Neural crest cell (in vitro differentiated cells): ENCODE measurements around the gene CALCA. TPM values are rescaled to one million over a fixed set of nuclear protein-coding genes. Genes with fewer than 3 reads are reported as not detected.
A peak's percentile ranks its signal among the peaks of the same experiment; 100 is the strongest.

ENCODE experiments used
- DNase-seq: peaks from one replicate; pipeline ENCODE4 v3.0.0; 2021; ENCODE audit warnings: low read depth, mixed read lengths, low spot score
- H3K27ac Mint-ChIP-seq: one replicate; pipeline ENCODE4 v1.8.0; 2021; ENCODE audit warnings: mild to moderate bottlenecking, mixed read lengths; ENCODE audit not compliant: unreplicated experiment
- H3K27me3 Mint-ChIP-seq: 2 replicates; pipeline ENCODE4 v1.8.0; 2021; ENCODE audit warnings: low read depth, mild to moderate bottlenecking, mixed read lengths
- H3K36me3 Mint-ChIP-seq: 2 replicates; pipeline ENCODE4 v1.8.0; 2021; ENCODE audit warnings: low read depth, mild to moderate bottlenecking, mixed read lengths
- H3K4me1 Mint-ChIP-seq: 2 replicates; pipeline ENCODE4 v1.8.0; 2021; ENCODE audit warnings: mixed read lengths
- H3K4me3 Mint-ChIP-seq: one replicate; pipeline ENCODE4 v1.8.0; 2021; ENCODE audit warnings: mild to moderate bottlenecking, mixed read lengths
- H3K9me3 Mint-ChIP-seq: 2 replicates; pipeline ENCODE4 v1.8.0; 2021; ENCODE audit warnings: mixed read lengths
- total RNA-seq: library from RNA; stranded (reverse); gene quantifications from 2 replicates; pipeline ENCODE4 v1.2.1, GENCODE V29; 2021
- TF ChIP-seq, protein P1 (sequence below): fragments of 200-600 bp; sonication (generic); conservative IDR thresholded peaks from 2 replicates; pipeline ENCODE4 v1.5.0; 2021; ENCODE audit warnings: antibody characterized with exemption, mild to moderate bottlenecking

Gene CALCA
- total RNA-seq, 1 donor from 2014 or later, result not detected

DNA sequence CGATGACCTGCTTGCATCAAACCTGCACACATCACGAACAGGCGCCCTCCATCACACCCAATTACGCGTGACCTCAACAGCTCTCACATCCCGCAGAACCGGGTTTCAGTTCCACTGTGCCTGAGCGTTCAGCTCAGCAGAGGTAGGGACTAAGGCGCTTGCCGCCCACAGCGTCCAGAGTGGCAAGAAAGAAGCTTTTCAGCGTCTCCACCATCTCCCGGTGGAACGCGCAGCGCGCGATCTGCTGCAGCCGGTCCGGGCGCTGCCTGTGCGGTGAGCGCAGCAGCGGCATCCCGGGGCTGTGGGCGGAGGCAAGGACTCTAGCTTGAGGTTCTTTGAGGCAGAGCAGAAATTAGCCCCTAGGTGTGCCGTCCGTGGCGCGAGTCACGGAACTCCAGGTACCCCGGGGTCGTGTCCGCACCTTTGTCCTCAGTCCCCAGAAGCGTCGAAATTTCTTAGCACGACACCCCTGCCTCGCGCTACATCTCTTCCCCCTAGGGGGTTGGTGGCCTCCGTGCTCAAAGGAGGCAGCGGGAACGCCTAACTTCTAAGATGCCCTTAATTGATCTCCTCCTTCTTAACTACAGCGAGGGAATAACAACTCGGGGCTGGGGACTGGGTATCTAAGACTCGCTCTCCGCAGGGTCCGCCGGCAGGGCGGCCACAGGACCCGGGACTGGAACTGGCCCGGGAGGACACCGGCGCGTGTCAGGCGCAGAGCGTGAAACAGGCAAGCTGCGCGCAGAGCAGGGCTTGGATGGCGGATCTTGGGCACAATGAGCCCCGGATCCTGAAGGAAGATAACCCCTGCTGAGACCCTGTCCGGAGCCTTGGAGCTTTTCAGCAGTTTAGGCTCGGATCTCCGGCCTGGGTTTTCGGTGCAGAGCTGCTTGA is 1.7 kb upstream of the CALCA start:
- Mint-ChIP-seq H3K27me3 (peaks cover 95% of the 10 kb centered on the region), H3K27ac (no peak overlapping the region), H3K4me1 (peaks cover 30% of the 10 kb centered on the region), H3K36me3 (no peaks in the 10 kb centered on the region), H3K9me3 (no peaks in the 10 kb centered on the region), H3K4me3 (peak overlapping the region; percentile 76)
- DNase-seq, result peak; percentile 38
- TF ChIP-seq, protein P1, sequence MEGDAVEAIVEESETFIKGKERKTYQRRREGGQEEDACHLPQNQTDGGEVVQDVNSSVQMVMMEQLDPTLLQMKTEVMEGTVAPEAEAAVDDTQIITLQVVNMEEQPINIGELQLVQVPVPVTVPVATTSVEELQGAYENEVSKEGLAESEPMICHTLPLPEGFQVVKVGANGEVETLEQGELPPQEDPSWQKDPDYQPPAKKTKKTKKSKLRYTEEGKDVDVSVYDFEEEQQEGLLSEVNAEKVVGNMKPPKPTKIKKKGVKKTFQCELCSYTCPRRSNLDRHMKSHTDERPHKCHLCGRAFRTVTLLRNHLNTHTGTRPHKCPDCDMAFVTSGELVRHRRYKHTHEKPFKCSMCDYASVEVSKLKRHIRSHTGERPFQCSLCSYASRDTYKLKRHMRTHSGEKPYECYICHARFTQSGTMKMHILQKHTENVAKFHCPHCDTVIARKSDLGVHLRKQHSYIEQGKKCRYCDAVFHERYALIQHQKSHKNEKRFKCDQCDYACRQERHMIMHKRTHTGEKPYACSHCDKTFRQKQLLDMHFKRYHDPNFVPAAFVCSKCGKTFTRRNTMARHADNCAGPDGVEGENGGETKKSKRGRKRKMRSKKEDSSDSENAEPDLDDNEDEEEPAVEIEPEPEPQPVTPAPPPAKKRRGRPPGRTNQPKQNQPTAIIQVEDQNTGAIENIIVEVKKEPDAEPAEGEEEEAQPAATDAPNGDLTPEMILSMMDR, result no peak

DNA sequence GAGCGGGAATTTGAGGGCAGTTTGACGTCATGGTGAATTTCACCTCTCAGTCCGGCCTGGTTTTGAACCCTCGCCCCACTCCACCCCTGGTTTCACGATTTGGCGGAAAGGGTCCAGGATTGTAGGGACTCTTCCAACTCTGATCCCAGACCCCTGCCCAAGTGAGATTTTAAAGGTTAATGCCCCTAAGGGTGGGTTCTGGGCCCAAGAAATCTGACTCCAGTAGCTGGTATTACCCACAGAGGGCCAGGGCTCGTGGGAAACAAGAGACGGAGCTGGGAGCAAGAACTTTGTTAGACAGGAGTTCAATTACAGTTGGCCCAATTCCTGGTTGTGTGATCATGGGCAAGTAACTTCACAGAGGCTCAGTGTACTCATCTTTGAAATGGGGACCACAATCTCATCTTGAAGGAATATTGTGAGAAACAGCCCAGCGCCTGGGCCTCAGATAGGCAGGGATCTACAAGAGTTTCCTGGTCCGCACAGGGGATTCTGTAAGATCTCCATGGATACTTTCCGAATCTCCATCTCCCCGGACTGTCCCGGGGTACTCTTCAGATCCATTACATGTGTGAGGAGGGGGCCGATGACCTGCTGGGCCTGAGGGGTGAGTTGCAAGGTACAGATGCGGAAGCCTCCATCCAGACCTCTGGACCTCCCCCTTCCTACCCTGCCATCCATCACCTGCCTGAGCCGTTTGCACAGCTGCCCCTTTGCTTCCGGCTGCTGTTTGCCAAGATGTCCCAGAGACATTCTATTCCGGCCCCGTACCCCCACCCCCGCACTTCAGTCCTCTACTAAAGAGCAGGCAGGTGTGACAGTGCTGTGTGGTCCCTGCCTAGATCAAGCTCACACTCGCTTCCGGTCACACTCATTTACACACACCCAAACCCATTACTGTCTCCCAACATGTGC is 687 bp upstream of the CALCA start:
- Mint-ChIP-seq H3K4me1 (peaks cover 30% of the 10 kb centered on the region), H3K27ac (no peak overlapping the region), H3K36me3 (no peaks in the 10 kb centered on the region), H3K27me3 (peaks cover 97% of the 10 kb centered on the region), H3K4me3 (peak overlapping the region; percentile 76), H3K9me3 (no peaks in the 10 kb centered on the region)
- TF ChIP-seq, protein P1, result no peak
- DNase-seq, result no peak

DNA sequence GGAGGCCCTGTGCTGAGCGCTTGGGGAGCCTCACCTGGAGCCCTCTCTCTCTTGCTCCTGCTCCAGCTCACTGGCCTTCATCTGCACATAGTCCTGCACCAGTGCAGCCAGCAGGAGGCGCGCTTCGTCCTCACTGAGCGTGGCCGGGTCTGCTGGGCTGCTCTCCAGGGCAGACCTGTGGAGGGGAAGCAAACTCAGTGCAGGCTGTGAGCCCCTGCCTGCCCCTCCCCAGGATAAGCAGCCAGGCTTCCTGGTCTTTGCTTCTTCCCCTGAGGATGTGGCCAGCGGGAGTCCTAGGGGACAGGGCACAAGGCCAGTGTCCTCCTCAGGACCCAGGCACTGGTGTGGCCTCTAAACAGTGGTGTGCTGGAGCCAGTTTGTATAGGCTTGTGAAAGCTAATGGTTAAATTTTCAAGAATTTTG is 2.2 kb downstream of the CALCA start:
- Mint-ChIP-seq H3K27ac (no peak overlapping the region), H3K4me1 (peaks cover 25% of the 10 kb centered on the region), H3K36me3 (no peaks in the 10 kb centered on the region), H3K9me3 (no peaks in the 10 kb centered on the region), H3K27me3 (peaks cover 83% of the 10 kb centered on the region), H3K4me3 (no peak overlapping the region)
- DNase-seq, result peak; percentile 85
- TF ChIP-seq, protein P1, result peak; percentile 80

DNA sequence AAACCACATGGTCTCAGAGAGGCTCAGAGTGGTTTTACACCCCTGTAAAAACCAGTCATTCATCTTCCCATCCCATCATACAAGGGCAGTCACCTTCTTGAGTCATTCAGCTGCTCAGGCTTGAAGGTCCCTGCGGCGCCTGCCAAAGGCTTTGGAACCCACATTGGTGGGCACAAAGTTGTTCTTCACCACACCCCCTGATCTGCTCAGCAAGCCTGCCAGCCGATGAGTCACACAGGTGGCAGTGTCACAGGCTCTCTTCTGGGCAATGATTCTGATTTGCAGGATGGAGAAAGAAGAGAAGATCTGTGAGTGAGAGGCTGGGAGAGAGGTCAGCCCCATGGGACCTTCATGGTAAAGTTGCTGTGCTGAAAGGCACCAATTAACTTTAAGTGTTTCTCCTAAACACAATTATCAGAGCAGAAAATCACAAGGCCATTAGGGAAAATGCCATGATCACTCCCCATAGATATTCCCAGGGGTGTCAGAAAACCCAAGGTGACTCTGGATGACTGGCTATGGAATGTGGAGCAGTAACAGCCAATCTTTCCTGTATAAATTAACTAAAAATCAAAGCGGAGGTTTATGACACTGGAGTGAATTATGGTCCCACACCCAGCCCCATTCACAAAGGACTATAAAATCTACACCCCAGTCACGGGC is 4.4 kb downstream of the CALCA start:
- Mint-ChIP-seq H3K4me3 (no peak overlapping the region), H3K4me1 (peaks cover 4% of the 10 kb centered on the region), H3K36me3 (no peaks in the 10 kb centered on the region), H3K27ac (no peak overlapping the region), H3K9me3 (no peaks in the 10 kb centered on the region), H3K27me3 (peaks cover 61% of the 10 kb centered on the region)
- TF ChIP-seq, protein P1, result no peak
- no peak for DNase-seq

DNA sequence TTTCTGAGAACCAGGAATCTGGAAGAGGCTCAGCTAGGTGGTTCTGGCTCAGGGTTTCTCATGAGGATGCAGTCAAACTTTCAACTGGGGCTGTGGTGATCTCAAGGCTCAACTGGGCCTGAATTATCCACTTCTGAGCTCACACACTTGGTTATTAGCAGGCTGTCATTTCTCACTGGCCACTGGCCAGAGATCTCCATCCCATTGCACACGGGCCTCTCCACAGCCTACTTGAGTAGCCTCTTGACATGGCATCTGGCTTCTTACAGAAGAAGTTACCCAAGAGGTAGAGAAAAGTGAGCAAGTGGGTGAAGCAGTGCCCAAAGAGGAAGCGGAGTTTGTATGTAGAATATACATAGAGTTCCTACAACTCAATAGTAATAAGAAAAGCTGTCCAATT is 16.0 kb downstream of the CALCA start:
- Mint-ChIP-seq H3K4me1 (no peaks in the 10 kb centered on the region), H3K9me3 (no peaks in the 10 kb centered on the region), H3K27ac (no peak overlapping the region), H3K36me3 (no peaks in the 10 kb centered on the region), H3K27me3 (peaks cover 4% of the 10 kb centered on the region), H3K4me3 (no peak overlapping the region)
- TF ChIP-seq, protein P1, result no peak
- no peak for DNase-seq
